ENCODE data around the gene BCL2.

BCL2 gene

DNA sequence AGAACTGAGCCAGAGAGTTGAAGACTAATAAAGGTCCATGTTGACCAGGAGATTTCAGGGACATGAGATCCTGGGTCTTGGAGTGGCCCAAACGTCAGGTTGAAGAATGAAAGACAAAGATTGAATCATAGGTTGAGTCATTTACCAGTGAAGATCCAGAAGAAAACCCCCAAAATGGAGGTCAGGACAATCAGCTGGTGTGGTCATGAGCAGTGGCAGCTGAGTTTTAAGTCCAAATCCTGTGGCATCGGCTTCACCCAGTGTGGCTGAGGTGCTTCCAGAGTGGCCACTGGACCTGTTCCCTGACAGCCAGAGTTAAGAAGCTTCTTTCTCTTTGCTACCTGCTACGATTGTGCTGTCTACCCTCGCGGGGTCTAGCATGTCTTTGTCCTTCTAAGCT is 234.0 kb downstream of the BCL2 start:
- no peak for DNase-seq (ENCODE audit: low read depth in 2 of 2)

DNA sequence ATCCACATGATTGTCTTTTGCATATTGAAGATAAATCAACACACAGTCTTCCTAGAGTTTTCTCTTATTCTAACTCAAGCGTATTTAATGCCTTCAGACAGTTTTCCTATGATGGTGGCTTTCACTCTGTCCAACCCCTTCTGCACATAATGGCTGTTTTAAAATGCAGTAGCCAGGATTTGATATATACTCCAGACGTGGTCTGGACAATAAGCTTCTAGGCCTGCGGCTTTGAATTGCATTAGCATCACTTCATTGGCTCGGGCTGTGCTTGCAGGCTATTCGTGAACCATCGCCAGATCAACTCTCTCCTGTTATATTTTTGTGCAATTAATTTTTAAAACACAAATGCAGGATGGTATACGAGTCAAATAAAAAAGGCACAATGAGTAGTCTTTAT is 235.3 kb downstream of the BCL2 start:
- DNase-seq (ENCODE audit: low read depth in 2 of 2), result no peak

DNA sequence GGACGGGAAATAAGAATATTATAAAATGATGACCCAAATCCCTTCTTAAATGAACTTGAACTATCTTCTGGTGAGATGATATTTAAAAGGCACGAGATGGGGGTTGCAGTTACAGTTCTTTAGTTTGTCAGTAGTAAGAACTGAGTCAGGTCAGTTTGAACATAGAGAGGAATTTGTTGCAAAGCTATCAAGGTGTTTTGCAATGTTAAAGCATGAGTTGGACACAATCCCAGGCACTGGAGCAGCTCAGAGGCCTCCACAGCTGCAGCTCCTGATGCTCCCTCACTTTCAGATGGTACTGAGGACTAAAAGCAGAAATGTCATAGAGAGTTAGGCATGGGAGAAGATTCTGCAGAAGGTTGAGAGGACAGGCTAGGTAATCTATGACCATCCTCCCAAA is 236.0 kb downstream of the BCL2 start:
- DNase-seq (ENCODE audit: low read depth in 2 of 2), result no peak

DNA sequence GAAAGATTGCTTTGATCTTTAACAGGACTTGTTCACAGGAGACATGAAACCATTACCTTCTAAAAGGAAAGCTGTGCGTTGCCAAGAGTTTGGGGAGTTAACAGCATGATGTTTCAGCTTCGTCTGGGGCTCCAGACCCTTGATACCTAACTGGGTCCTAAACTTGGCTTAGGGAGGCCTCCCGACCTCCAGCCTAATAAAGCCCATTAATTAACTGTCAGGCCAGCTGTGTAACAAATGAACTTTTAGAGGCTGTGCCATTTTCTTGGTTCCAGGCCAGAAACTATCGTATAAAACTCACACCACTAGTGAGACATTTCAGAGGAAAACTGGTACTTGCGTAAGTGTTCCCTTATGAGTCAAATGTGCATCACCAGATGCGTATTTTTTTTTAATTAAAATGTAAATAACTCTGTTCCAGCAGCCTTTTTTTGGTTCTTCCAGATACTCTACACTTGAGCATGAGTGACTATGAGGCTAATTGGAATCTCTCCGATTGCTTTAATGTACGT is 236.5 kb downstream of the BCL2 start:
- DNase-seq (ENCODE audit: low read depth in 2 of 2), result no peak

DNA sequence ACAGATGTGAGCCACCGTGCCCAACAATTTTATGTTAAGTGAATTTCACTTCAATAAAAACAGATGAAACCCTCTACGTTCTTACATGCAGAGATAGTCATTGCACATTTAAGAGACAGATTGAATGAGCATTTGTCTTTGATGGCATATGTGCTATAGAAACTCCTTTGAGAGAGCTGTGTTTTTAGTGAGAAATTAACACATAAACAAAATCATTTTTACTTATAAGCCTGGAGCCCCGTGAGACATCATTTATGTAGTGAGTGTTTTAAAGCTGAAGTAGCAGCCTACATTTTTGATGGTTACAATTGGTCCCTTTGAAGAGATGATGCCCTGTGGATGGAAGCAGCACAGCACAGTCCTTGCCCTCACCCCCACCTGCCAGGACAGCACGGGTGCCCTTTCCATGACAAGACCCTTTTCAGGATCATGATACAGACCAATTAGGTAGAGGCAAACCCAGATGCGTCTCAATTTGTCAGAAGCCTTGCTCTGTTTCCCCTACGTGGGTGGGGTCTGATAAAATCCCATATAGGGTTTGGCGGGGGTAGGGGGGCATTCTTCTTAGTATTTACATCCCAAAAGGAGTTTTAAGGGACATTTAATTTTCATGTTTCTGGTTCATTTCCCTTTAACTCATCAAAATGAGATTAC is 237.1 kb downstream of the BCL2 start:
- DNase-seq (ENCODE audit: low read depth in 2 of 2), result no peak

DNA sequence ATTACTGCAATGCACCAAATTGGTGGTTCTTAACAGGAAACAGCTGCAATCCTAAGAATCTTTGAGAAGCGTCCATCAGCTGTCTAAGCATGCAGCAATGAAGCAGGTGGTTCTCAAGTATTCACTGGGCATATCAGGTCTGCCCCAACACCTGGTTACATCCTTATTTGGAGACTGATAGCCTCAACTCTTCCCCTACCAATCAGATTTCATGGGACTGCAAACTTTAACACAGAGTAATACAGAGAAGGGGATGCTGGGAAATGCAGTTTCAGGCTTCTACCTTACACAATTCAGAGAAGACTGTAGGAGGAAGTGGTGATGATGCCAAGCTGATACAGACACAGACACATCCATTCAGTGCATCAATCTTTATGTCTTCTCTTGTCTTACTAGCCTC is 240.5 kb downstream of the BCL2 start:
- DNase-seq (ENCODE audit: low read depth in 2 of 2), result no peak

DNA sequence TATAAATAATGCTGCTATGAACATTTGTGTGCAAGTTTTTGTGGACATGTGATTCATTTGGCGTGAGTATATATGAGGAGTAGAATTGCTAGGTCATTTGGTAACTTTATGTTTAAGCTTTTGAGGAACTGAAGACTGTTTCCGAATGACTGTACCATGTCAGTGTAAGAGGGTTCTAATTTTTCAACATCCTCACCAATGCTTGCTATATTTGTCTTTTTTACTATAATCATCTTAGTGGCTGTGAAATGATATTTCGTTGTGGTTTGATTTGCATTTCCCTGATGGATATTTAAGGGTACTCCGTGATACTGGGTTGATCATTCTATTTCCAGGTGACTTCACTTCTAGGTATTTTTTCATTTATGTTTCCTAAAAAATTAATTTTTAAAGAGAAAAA is 241.1 kb downstream of the BCL2 start:
- DNase-seq (ENCODE audit: low read depth in 2 of 2), result no peak

DNA sequence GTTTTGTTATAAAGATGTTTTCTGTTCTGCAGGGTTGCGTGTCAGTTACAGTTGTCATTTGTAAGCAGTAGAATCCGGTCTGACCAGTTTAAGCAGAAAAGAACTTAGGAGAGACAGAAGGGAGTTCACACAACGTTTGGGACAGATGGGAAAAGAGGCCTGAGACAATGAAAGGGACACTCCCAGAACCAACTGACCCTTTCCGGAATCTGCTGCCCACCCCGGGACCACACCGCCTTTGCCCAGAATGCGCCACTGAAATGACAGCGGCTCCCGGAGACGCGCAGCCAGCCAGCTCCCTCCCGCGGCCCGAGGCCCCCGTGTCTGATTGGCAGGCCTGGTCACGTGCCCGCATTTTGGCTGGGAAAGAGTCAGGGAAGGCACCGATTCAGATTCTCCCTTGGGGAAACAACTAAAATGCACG is 244.6 kb downstream of the BCL2 start:
- DNase-seq (ENCODE audit: low read depth in 2 of 2), result peak; percentile 30 to 40

DNA sequence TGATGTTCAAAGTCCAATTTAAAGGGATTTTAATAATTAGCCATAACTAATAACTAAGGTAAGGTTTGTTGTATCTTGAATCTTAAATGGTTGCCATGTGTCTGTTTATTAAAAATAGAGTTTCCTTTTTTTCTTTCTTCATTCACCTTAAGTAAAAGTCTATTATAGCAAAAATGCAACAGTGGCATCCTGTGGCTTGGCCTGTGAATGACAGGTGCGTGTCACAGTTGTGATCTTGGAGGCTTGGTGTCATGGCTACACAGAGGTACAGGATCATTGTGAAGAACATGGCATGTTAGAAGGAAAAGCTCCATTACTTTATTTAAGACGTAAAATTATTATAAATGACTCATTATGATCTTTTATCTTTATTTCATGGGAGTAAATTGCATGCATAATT is 246.1 kb downstream of the BCL2 start:
- DNase-seq (ENCODE audit: low read depth in 2 of 2), result no peak
